ENCODE measurements around the gene NUDC. TPM values are rescaled to one million over a fixed set of nuclear protein-coding genes. Genes with fewer than 3 reads are reported as not detected.

The NUDC gene
- total RNA-seq, 1 experiment from 2014 or later: 118 TPM

GRCh38 chr1:26950602-26951001 is 29.1 kb downstream of the NUDC start (continued):
- TF ChIP-seq FOXJ3 (CRISPR knock-in tag; IDR thresholded peaks at IDR 0.05; ENCODE audit: borderline replicate concordance) (no peak), CREB1 (CRISPR knock-in tag; IDR thresholded peaks at IDR 0.05) (no peak)

- Mint-ChIP-seq H3K36me3 (peaks cover 22% of the 10 kb centered on the region), H3K4me1 (no peaks in the 10 kb centered on the region), H3K27ac (0 out of 2 replicates have a peak overlapping the region, but pooled peaks have one; percentile 24), H3K9me3 (peaks cover 2% of the 10 kb centered on the region), H3K27me3 (ENCODE audit: low read depth) (no peaks in the 10 kb centered on the region), H3K4me3 (no peak overlapping the region)
- TF ChIP-seq E2F5 (CRISPR knock-in tag; IDR thresholded peaks at IDR 0.05): no peak
- TF ChIP-seq PRRX2 (CRISPR knock-in tag; IDR thresholded peaks at IDR 0.05): no peak
- TF ChIP-seq ZNF671 (CRISPR knock-in tag; IDR thresholded peaks at IDR 0.05): no peak
- TF ChIP-seq ZNF423 (CRISPR knock-in tag; IDR thresholded peaks at IDR 0.05): no peak
- no peak for TF ChIP-seq CREM (CRISPR knock-in tag; IDR thresholded peaks at IDR 0.05)
- no peak for TF ChIP-seq JUN (CRISPR knock-in tag; IDR thresholded peaks at IDR 0.05)
- TF ChIP-seq CDX4 (CRISPR knock-in tag; IDR thresholded peaks at IDR 0.05; ENCODE audit: borderline replicate concordance): no peak
- TF ChIP-seq ZNF425 (CRISPR knock-in tag; conservative IDR thresholded peaks at IDR 0.05): no peak
- no peak for TF ChIP-seq TP53 (CRISPR knock-in tag; IDR thresholded peaks at IDR 0.05)
- ChIA-PET CTCF (interaction anchor here (0.5 to 1.0 kb wide), 2 partner anchors 9 to 16 kb away, joined by 3 read pairs; partner anchors contain the start of gene KDF1), POLR2A (no interaction called here)
- DNase-seq (ENCODE audit: low spot score) (no peak), ATAC-seq (no peak)
Observed at GRCh38 chr1:26951216-26951615, 29.7 kb downstream of the NUDC start.

- ATAC-seq: no peak
- Mint-ChIP-seq H3K27me3 (ENCODE audit: low read depth) (no peaks in the 10 kb centered on the region), H3K4me1 (no peaks in the 10 kb centered on the region), H3K9me3 (peaks cover 7% of the 10 kb centered on the region), H3K36me3 (peaks cover 21% of the 10 kb centered on the region), H3K27ac (no peak overlapping the region), H3K4me3 (no peak overlapping the region)
- POLR2A ChIA-PET: no interaction called here
- DNase-seq (ENCODE audit: low spot score): no peak
- TF ChIP-seq ATF2 (CRISPR knock-in tag; IDR thresholded peaks at IDR 0.05; ENCODE audit: borderline replicate concordance, low read depth) (no peak), CREB1 (CRISPR knock-in tag; IDR thresholded peaks at IDR 0.05) (no peak), ETV6 (CRISPR knock-in tag; IDR thresholded peaks at IDR 0.05) (no peak)
- CTCF ChIA-PET: interaction anchor here (0.9 to 1.0 kb wide), 2 partner anchors 8 to 15 kb away, joined by 3 to 4 read pairs; partner anchors contain the start of gene KDF1
Observed at GRCh38 chr1:26951821-26952497, 30.4 kb downstream of the NUDC start.

- CTCF ChIA-PET: no interaction called here
- Mint-ChIP-seq H3K4me3 (no peak overlapping the region), H3K27me3 (ENCODE audit: low read depth) (no peaks in the 10 kb centered on the region), H3K27ac (no peak overlapping the region), H3K4me1 (no peaks in the 10 kb centered on the region), H3K36me3 (peaks cover 22% of the 10 kb centered on the region), H3K9me3 (peaks cover 7% of the 10 kb centered on the region)
- DNase-seq (ENCODE audit: low spot score) (no peak), ATAC-seq (no peak)
- POLR2A ChIA-PET: interaction anchor here (0.7 kb wide), 1 partner anchor 80 kb away, joined by 3 read pairs; no protein-coding TSS in a partner anchor
- TF ChIP-seq ZNF281 (CRISPR knock-in tag; IDR thresholded peaks at IDR 0.05): no peak
- no peak for TF ChIP-seq JUN (CRISPR knock-in tag; IDR thresholded peaks at IDR 0.05)
- no peak for TF ChIP-seq ZBTB21 (CRISPR knock-in tag; IDR thresholded peaks at IDR 0.05; ENCODE audit: borderline replicate concordance)
- no peak for TF ChIP-seq USF2 (CRISPR knock-in tag; IDR thresholded peaks at IDR 0.05)
- no peak for TF ChIP-seq TP53 (CRISPR knock-in tag; IDR thresholded peaks at IDR 0.05)
- TF ChIP-seq ZNF121 (CRISPR knock-in tag; IDR thresholded peaks at IDR 0.05): no peak
- no peak for TF ChIP-seq ERG (CRISPR knock-in tag; IDR thresholded peaks at IDR 0.05)
- no peak for TF ChIP-seq NFYB (CRISPR knock-in tag; conservative IDR thresholded peaks at IDR 0.05; ENCODE audit: low read depth)
- no peak for TF ChIP-seq JAZF1 (CRISPR knock-in tag; IDR thresholded peaks at IDR 0.05)
Observed at GRCh38 chr1:26953374-26953773, 31.8 kb downstream of the NUDC start.
